WTC11 (cell line): ENCODE results near the gene PET100.

Experiments used
- ARID4B ChIP-seq: sonication (generic); formaldehyde crosslinking; IDR thresholded peaks from 2 replicates; pipeline ENCODE4 v1.8.0; 2023; ENCODE audit warnings: missing genetic modification reagents, mild to moderate bottlenecking, borderline replicate concordance
- ATF2 ChIP-seq: sonication (generic); formaldehyde crosslinking; IDR thresholded peaks from 2 replicates; pipeline ENCODE4 v1.8.1; 2022; ENCODE audit warnings: low read depth, missing genetic modification reagents, borderline replicate concordance
- ATF3 ChIP-seq: sonication (generic); formaldehyde crosslinking; conservative IDR thresholded peaks from 2 replicates; pipeline ENCODE4 v1.8.1; 2022; ENCODE audit warnings: mild to moderate bottlenecking, missing genetic modification reagents
- CBFB ChIP-seq: sonication (generic); formaldehyde crosslinking; IDR thresholded peaks from 2 replicates; pipeline ENCODE4 v1.8.1; 2022; ENCODE audit warnings: mild to moderate bottlenecking, low read depth, missing genetic modification reagents
- CTCF ChIP-seq: fragments of 200-600 bp; IDR thresholded peaks from 2 replicates; pipeline ENCODE4 v1.8.0; 2022; ENCODE audit warnings: antibody characterized with exemption
- IRF2 ChIP-seq: sonication (generic); formaldehyde crosslinking; IDR thresholded peaks from 2 replicates; pipeline ENCODE4 v1.8.0; 2022; ENCODE audit warnings: low read depth, missing genetic modification reagents, borderline replicate concordance
- JUN ChIP-seq: sonication (generic); formaldehyde crosslinking; IDR thresholded peaks from 2 replicates; pipeline ENCODE4 v1.8.0; 2023; ENCODE audit warnings: mild to moderate bottlenecking, missing genetic modification reagents
- MAX ChIP-seq: sonication (generic); formaldehyde crosslinking; IDR thresholded peaks from 2 replicates; pipeline ENCODE4 v1.8.0; 2022; ENCODE audit warnings: mild to moderate bottlenecking, missing genetic modification reagents
- MLX ChIP-seq: sonication (generic); formaldehyde crosslinking; IDR thresholded peaks from 2 replicates; pipeline ENCODE4 v1.8.1; 2023; ENCODE audit warnings: mild to moderate bottlenecking, missing genetic modification reagents, moderate library complexity
- NR1H2 ChIP-seq: sonication (generic); formaldehyde crosslinking; IDR thresholded peaks from 2 replicates; pipeline ENCODE4 v1.9.0; 2021; ENCODE audit warnings: mild to moderate bottlenecking, moderate library complexity, missing genetic modification reagents
- SP1 ChIP-seq: sonication (generic); formaldehyde crosslinking; conservative IDR thresholded peaks from 2 replicates; pipeline ENCODE4 v1.8.1; 2022; ENCODE audit warnings: missing genetic modification reagents
- ZNF138 ChIP-seq: sonication (generic); formaldehyde crosslinking; conservative IDR thresholded peaks from 2 replicates; pipeline ENCODE4 v1.8.1; 2022; ENCODE audit warnings: mild to moderate bottlenecking, moderate library complexity, missing genetic modification reagents
- ZNF423 ChIP-seq: fragments of 250-450 bp; sonication (Bioruptor Pico); IDR thresholded peaks from 2 replicates; pipeline ENCODE4 v2.1.2; 2022; ENCODE audit warnings: mild to moderate bottlenecking, moderate library complexity

- TF ChIP-seq CTCF, result no peak
- TF ChIP-seq CBFB (CRISPR knock-in tag), result no peak
- no peak for TF ChIP-seq ATF2 (CRISPR knock-in tag)
- no peak for TF ChIP-seq ATF3
- TF ChIP-seq MAX, result no peak
- no peak for TF ChIP-seq ZNF138 (CRISPR knock-in tag)
- no peak for TF ChIP-seq ZNF423
- no peak for TF ChIP-seq SP1
- no peak for TF ChIP-seq NR1H2 (CRISPR knock-in tag)
- TF ChIP-seq JUN (CRISPR knock-in tag), result no peak
- TF ChIP-seq ARID4B (CRISPR knock-in tag), result no peak
- TF ChIP-seq IRF2 (CRISPR knock-in tag), result no peak
- no peak for TF ChIP-seq MLX (CRISPR knock-in tag)
These were observed 14.5 kb upstream of the PET100 start for GRCh38 chr19:7614859-7615741.
